ENCODE measurements around the gene EFCAB14. TPM values are rescaled to one million over a fixed set of nuclear protein-coding genes. Genes with fewer than 3 reads are reported as not detected.

The EFCAB14 gene, protein sequence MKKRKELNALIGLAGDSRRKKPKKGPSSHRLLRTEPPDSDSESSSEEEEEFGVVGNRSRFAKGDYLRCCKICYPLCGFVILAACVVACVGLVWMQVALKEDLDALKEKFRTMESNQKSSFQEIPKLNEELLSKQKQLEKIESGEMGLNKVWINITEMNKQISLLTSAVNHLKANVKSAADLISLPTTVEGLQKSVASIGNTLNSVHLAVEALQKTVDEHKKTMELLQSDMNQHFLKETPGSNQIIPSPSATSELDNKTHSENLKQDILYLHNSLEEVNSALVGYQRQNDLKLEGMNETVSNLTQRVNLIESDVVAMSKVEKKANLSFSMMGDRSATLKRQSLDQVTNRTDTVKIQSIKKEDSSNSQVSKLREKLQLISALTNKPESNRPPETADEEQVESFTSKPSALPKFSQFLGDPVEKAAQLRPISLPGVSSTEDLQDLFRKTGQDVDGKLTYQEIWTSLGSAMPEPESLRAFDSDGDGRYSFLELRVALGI
- polyA plus RNA-seq (2013, experiment 1 of 2) = 49.9 TPM
- polyA plus RNA-seq (2013, experiment 2 of 2) = 48.5 TPM

- Histone ChIP-seq H3K36me3 (ENCODE audit: control insufficient read depth, insufficient read depth, low read length) (peaks cover 34% of the 10 kb centered on the region), H3K4me3 (ENCODE audit: extremely low read depth, insufficient read depth, low read length, poor library complexity, severe bottlenecking) (peak within 1 kb of the TSS; percentile 92), H3K9me3 (ENCODE audit: control insufficient read depth, low read length) (no peaks in the 10 kb centered on the region), H3K27ac (ENCODE audit: low read depth, low read length, severe bottlenecking) (peak within 1 kb of the TSS; percentile 41), H3K4me1 (ENCODE audit: control insufficient read depth, insufficient read depth, low read length, poor library complexity, severe bottlenecking) (peaks cover 15% of the 10 kb centered on the region)
- 1% methylated on average over 57 to 73 of the region's 85 CpGs for WGBS, 2 experiments (ENCODE audit: insufficient coverage in 2 of 2)
Measured at GRCh38 chr1:46718727-46719622, at the start of gene EFCAB14. EFCAB14 (minus strand) TSS chr1:46719114; CDS start chr1:46718087, 1,027 bp downstream.

GRCh38 chr1:46768445-46768844 is 49.5 kb upstream of the EFCAB14 start:
- Histone ChIP-seq H3K9me3 (ENCODE audit: control insufficient read depth, low read length) (peaks cover 32% of the 10 kb centered on the region), H3K27ac (ENCODE audit: low read depth, low read length, severe bottlenecking) (no peak overlapping the region), H3K4me1 (ENCODE audit: control insufficient read depth, insufficient read depth, low read length, poor library complexity, severe bottlenecking) (no peaks in the 10 kb centered on the region), H3K36me3 (ENCODE audit: control insufficient read depth, insufficient read depth, low read length) (no peaks in the 10 kb centered on the region), H3K4me3 (ENCODE audit: extremely low read depth, insufficient read depth, low read length, poor library complexity, severe bottlenecking) (no peak overlapping the region)
- 73 to 94% methylated on average over 2 of the region's 5 CpGs for WGBS, 2 experiments (ENCODE audit: insufficient coverage in 2 of 2)

- peaks cover 30% of the 10 kb centered on the region for H3K9me3 ChIP-seq (ENCODE audit: control insufficient read depth, low read length)
- 77 to 89% methylated on average over 2 of the region's 4 CpGs for whole genome bisulfite sequencing, 2 experiments (ENCODE audit: insufficient coverage in 2 of 2)
Measured at GRCh38 chr1:46767649-46768282, 48.9 kb upstream of the EFCAB14 start.

GRCh38 chr1:46764402-46764801 is 45.5 kb upstream of the EFCAB14 start:
- H3K36me3 ChIP-seq (ENCODE audit: control insufficient read depth, insufficient read depth, low read length) = no peaks in the 10 kb centered on the region
- H3K4me3 ChIP-seq (ENCODE audit: extremely low read depth, insufficient read depth, low read length, poor library complexity, severe bottlenecking) = no peak overlapping the region
- whole genome bisulfite sequencing, 2 experiments (ENCODE audit: insufficient coverage in 2 of 2) = 83 to 93% methylated on average over 1 to 2 of the region's 2 CpGs
- H3K9me3 ChIP-seq (ENCODE audit: control insufficient read depth, low read length) = peaks cover 3% of the 10 kb centered on the region
- H3K27ac ChIP-seq (ENCODE audit: low read depth, low read length, severe bottlenecking) = no peak overlapping the region
- H3K4me1 ChIP-seq (ENCODE audit: control insufficient read depth, insufficient read depth, low read length, poor library complexity, severe bottlenecking) = no peaks in the 10 kb centered on the region

More at GRCh38 chr1:46767649-46768282, 48.9 kb upstream of the EFCAB14 start:
- Histone ChIP-seq H3K4me1 (ENCODE audit: control insufficient read depth, insufficient read depth, low read length, poor library complexity, severe bottlenecking) (no peaks in the 10 kb centered on the region), H3K27ac (ENCODE audit: low read depth, low read length, severe bottlenecking) (no peak overlapping the region), H3K4me3 (ENCODE audit: extremely low read depth, insufficient read depth, low read length, poor library complexity, severe bottlenecking) (no peak overlapping the region), H3K36me3 (ENCODE audit: control insufficient read depth, insufficient read depth, low read length) (no peaks in the 10 kb centered on the region)

DNA sequence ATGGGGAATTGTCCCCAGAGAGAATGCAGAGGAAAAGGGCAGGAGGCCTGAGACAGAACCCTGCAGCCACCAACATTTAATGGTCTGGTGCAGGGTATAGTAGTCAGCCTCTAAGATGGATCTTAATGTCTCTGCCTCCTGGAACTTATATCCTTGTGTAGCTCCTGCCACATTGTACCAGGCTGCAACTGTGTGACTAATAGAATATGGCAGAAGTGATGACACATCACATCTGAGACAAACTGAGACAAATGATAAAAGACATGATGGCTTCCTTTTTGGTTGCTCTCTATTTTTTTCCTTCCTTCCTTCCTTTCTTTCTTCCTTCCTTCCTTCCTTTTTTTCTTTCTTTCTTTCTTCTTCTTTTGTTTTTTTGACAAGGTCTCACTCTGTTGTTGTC is 42.8 kb upstream of the EFCAB14 start:
- no peaks in the 10 kb centered on the region for H3K36me3 ChIP-seq (ENCODE audit: control insufficient read depth, insufficient read depth, low read length)
- no peak overlapping the region for H3K4me3 ChIP-seq (ENCODE audit: extremely low read depth, insufficient read depth, low read length, poor library complexity, severe bottlenecking)
- no peak overlapping the region for H3K27ac ChIP-seq (ENCODE audit: low read depth, low read length, severe bottlenecking)
- H3K4me1 ChIP-seq (ENCODE audit: control insufficient read depth, insufficient read depth, low read length, poor library complexity, severe bottlenecking) = no peaks in the 10 kb centered on the region
- H3K9me3 ChIP-seq (ENCODE audit: control insufficient read depth, low read length) = no peaks in the 10 kb centered on the region

- no peaks in the 10 kb centered on the region for H3K9me3 ChIP-seq (ENCODE audit: control insufficient read depth, low read length)
- H3K27ac ChIP-seq (ENCODE audit: low read depth, low read length, severe bottlenecking) = no peak overlapping the region
- no CpG with 5 or more reads among the region's 2 CpGs for WGBS, 2 experiments (ENCODE audit: insufficient coverage in 2 of 2)
- no peak overlapping the region for H3K4me3 ChIP-seq (ENCODE audit: extremely low read depth, insufficient read depth, low read length, poor library complexity, severe bottlenecking)
- H3K4me1 ChIP-seq (ENCODE audit: control insufficient read depth, insufficient read depth, low read length, poor library complexity, severe bottlenecking) = no peaks in the 10 kb centered on the region
- no peaks in the 10 kb centered on the region for H3K36me3 ChIP-seq (ENCODE audit: control insufficient read depth, insufficient read depth, low read length)
Measured at GRCh38 chr1:46760558-46761166, 41.7 kb upstream of the EFCAB14 start.

- Histone ChIP-seq H3K27ac (ENCODE audit: low read depth, low read length, severe bottlenecking) (no peak overlapping the region), H3K4me1 (ENCODE audit: control insufficient read depth, insufficient read depth, low read length, poor library complexity, severe bottlenecking) (peaks cover 3% of the 10 kb centered on the region)
Measured at GRCh38 chr1:46757956-46758528, 39.1 kb upstream of the EFCAB14 start.

GRCh38 chr1:46757247-46757955 is 38.5 kb upstream of the EFCAB14 start:
- 58 to 76% methylated on average over 2 to 4 of the region's 6 CpGs for WGBS, 2 experiments (ENCODE audit: insufficient coverage in 2 of 2)
- H3K4me1 ChIP-seq (ENCODE audit: control insufficient read depth, insufficient read depth, low read length, poor library complexity, severe bottlenecking) = peaks cover 3% of the 10 kb centered on the region
- H3K9me3 ChIP-seq (ENCODE audit: control insufficient read depth, low read length) = no peaks in the 10 kb centered on the region
- H3K27ac ChIP-seq (ENCODE audit: low read depth, low read length, severe bottlenecking) = no peak overlapping the region
- no peak overlapping the region for H3K4me3 ChIP-seq (ENCODE audit: extremely low read depth, insufficient read depth, low read length, poor library complexity, severe bottlenecking)
- no peaks in the 10 kb centered on the region for H3K36me3 ChIP-seq (ENCODE audit: control insufficient read depth, insufficient read depth, low read length)

More at GRCh38 chr1:46757956-46758528, 39.1 kb upstream of the EFCAB14 start:
- Histone ChIP-seq H3K36me3 (ENCODE audit: control insufficient read depth, insufficient read depth, low read length) (no peaks in the 10 kb centered on the region), H3K4me3 (ENCODE audit: extremely low read depth, insufficient read depth, low read length, poor library complexity, severe bottlenecking) (no peak overlapping the region), H3K9me3 (ENCODE audit: control insufficient read depth, low read length) (no peaks in the 10 kb centered on the region)

DNA sequence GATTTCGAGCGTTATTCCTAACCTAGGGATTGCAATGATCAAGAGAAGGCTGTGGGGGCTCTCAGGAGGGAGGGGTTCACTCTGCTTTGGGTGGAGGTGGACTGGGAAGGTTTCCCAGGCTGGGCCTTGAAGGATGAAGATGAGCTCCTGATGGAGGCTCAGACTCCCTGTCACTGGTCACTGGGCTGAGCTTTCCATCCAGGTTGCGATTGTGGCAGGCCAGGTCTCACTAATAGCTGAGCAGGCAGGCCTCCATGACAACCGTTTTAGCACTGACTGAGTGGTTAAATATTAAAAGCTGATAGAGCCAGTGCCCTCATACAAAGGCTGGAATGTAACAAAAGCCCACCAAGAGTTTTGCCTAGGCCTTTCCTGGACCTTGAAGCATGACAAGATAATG is 36.2 kb upstream of the EFCAB14 start:
- H3K27ac ChIP-seq (ENCODE audit: low read depth, low read length, severe bottlenecking) = no peak overlapping the region
- no peak overlapping the region for H3K4me3 ChIP-seq (ENCODE audit: extremely low read depth, insufficient read depth, low read length, poor library complexity, severe bottlenecking)
- peaks cover 3% of the 10 kb centered on the region for H3K4me1 ChIP-seq (ENCODE audit: control insufficient read depth, insufficient read depth, low read length, poor library complexity, severe bottlenecking)
- WGBS, 2 experiments (ENCODE audit: insufficient coverage in 2 of 2) = 86 to 88% methylated on average over 3 to 4 of the region's 4 CpGs
- H3K36me3 ChIP-seq (ENCODE audit: control insufficient read depth, insufficient read depth, low read length) = no peaks in the 10 kb centered on the region
- no peaks in the 10 kb centered on the region for H3K9me3 ChIP-seq (ENCODE audit: control insufficient read depth, low read length)
